ENCODE results near the gene PTPRN2.

DNA sequence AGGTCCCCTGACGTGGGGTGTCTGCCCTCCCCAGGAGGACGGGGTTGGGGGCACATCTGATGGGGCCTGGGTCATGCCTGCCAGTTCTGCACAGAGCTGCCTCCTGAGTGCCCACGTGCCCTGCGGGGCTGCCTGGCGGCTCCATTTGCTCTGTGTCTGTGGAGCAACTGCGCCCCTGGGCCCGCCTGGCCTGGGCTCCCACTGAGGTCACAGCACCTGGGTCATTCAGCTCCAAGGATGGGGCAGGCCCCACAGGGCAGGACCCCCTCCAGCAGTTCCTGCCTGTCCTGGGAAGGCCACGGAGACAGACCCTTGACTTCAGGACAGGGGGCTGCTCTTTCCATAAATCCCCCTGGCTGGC lies 590.6 kb downstream of the PTPRN2 start:
- TF ChIP-seq, protein P1, sequence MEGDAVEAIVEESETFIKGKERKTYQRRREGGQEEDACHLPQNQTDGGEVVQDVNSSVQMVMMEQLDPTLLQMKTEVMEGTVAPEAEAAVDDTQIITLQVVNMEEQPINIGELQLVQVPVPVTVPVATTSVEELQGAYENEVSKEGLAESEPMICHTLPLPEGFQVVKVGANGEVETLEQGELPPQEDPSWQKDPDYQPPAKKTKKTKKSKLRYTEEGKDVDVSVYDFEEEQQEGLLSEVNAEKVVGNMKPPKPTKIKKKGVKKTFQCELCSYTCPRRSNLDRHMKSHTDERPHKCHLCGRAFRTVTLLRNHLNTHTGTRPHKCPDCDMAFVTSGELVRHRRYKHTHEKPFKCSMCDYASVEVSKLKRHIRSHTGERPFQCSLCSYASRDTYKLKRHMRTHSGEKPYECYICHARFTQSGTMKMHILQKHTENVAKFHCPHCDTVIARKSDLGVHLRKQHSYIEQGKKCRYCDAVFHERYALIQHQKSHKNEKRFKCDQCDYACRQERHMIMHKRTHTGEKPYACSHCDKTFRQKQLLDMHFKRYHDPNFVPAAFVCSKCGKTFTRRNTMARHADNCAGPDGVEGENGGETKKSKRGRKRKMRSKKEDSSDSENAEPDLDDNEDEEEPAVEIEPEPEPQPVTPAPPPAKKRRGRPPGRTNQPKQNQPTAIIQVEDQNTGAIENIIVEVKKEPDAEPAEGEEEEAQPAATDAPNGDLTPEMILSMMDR (conservative IDR thresholded peaks at IDR 0.05 in 1 of 2, IDR thresholded peaks at IDR 0.05 in 1 of 2; ENCODE audit: extremely low read depth in 1 of 2, insufficient read depth in 1 of 2, low read depth in 1 of 2, low read length in 2 of 2): no peak
- TF ChIP-seq EZH2 (IDR thresholded peaks at IDR 0.05; ENCODE audit: borderline replicate concordance, low read length): no peak

Data from mammary epithelial cell (primary cell).